T follicular helper cell (primary cell): Measurements from ENCODE around the gene LMX1B.

Source experiments
- DNase-seq: peaks from one replicate; pipeline ENCODE4 v3.0.0-alpha.2; 2020; ENCODE audit warnings: low read depth

LMX1B gene

GRCh38 chr9:126677188-126678084 is 63.7 kb downstream of the LMX1B start:
- no peak for DNase-seq

- DNase-seq, result no peak
Measured at GRCh38 chr9:126678989-126679388, 65.3 kb downstream of the LMX1B start.

DNA sequence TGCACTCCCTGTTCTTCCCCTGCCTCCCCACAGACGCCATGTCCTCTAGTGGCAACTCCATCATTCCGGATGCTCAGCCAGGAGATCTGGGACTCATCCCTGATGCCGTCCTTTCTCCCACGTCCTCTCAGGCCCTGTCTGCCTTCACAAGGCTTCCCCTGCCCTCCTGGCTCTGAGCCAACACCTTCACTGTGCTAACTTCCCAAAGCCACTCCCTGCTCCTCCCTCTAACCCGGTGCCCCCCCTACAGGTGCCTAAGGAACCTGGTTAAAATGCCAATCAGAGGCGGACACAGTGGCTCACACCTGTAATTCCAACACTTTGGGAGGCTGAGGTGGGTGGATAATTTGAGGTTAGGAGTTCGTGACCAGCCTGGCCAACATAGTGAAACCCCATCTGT is 67.6 kb downstream of the LMX1B start:
- DNase-seq, result no peak

DNA sequence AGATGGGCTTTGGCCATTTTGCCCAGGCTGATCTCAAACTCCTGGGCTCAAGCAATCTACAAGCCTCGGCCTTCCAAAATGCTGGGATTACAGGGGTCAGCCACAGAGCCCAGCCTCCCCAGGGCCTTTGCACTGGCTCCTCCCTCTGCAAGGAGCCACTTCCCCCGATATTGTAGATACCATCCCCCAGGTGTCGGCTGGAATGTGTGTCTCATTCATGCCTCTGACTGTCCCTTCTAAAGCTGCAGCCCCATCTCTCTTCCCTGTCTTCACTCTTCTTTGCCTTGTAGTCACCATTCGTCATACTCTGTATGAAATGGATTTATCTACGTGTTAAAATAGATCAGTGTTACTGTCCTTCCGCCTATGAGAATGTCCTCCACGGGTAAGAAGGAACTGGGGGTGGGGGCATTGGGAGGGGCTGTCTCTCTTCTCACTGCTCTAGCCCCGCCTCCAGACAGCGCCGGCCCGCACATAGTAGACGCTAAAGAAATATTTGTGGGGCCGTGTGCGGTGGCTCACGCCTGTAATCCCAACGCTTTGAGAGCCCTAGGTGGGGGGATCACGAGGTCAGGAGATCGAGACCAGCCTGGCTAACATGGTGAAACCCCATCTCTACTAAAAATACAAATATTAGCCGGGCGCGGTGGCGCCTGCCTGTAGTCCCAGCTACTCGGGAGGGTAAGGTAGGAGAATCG is 68.5 kb downstream of the LMX1B start:
- DNase-seq, result no peak

GRCh38 chr9:126682928-126683697 is 69.4 kb downstream of the LMX1B start:
- DNase-seq, result no peak

- DNase-seq, result no peak
Measured at GRCh38 chr9:126683698-126684044, 69.9 kb downstream of the LMX1B start.

DNA sequence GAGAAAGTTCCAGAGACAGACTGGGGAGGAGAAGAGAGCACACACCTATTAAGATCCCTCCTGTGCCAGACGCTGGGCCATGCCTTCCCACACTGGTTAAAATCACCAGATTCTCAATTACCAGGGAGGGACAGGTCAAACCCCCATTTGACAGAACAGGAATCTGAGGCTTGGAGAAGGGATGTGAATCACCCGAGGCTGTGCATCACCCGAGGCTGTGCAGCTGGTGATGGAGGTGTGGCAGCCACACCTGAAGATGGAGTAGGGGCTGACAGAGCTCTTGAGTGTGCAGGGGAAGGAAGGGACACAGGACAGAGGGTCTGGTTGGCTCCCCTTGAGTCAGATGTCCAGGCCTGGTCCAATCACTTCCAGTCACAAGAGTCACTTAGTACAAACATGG is 70.6 kb downstream of the LMX1B start:
- no peak for DNase-seq

- no peak for DNase-seq
Measured at GRCh38 chr9:126684965-126685465, 71.3 kb downstream of the LMX1B start.

DNA sequence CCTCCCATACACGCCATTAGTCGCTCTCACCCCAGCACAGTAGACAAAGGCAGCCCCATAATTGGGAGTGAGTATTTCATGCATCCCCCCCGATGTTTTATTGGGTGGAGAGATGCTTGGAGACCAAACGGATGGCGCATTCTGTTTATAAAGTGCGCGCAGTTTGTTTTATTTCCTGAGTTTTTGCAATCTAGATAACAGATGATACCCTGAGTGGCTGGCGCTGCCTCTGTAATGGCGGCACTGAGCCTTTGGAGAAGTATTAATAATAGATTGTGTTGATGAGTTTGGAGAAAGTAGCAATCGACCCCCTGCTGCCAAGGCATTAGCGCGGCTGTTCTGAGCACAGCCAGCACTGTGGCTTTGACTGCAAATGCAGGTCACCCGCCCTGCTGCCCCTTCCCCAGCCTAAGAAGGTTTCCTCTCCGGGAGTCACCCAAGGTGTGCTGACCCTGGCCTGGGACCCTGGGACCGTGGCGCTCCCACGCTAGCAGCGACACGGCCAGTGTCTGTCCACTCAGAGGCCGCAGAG is 74.3 kb downstream of the LMX1B start:
- DNase-seq, result no peak

DNA sequence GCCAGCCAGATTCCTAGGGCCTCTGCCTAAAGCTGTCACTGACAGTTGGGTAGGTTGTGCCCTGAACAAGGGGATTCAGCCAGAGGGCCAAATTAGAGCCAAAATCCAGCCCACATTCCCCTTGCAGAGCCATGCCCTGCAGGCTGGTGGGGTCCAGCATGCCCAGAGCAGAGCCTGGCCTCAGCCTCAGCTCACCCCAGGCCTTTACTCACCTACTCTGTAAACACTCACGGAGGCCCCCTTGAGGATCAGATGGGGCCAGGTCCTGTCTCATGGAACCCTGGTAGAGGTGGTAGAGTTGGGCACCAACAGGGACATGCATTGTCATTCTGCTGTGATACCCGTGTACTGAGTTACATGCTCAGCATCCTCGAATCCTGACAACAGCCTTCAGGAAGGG is 74.9 kb downstream of the LMX1B start:
- no peak for DNase-seq

GRCh38 chr9:126689027-126689825 is 75.5 kb downstream of the LMX1B start:
- DNase-seq, result no peak

- DNase-seq, result peak; percentile 29
Measured at GRCh38 chr9:126690431-126691051, 76.8 kb downstream of the LMX1B start.

GRCh38 chr9:126692041-126692758 is 78.5 kb downstream of the LMX1B start:
- DNase-seq, result no peak

- DNase-seq, result no peak
Measured at GRCh38 chr9:126692759-126693427, 79.2 kb downstream of the LMX1B start.

GRCh38 chr9:126693428-126693944 is 79.8 kb downstream of the LMX1B start:
- no peak for DNase-seq

GRCh38 chr9:126694206-126695081 is 80.7 kb downstream of the LMX1B start:
- no peak for DNase-seq

DNA sequence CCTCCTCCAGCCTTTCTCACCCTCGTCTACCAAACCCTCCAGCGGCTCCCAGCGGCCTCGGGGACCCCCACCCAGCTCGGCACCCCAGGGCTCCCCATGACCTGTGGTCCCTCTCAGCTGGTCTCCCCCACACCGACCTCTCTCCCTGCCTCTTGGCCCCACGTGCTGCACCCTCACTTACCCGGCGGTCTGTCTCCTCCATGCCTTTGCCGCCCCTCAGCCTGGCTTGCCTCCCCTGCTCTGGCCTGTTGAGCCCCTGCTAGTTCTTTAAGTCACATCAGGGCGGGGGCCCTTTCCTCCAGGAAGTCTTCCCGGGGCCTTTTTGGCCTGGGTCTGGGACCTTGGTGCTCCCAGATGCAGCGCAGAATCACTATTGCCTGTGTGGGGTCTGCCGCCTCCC is 81.5 kb downstream of the LMX1B start:
- DNase-seq, result no peak

DNA sequence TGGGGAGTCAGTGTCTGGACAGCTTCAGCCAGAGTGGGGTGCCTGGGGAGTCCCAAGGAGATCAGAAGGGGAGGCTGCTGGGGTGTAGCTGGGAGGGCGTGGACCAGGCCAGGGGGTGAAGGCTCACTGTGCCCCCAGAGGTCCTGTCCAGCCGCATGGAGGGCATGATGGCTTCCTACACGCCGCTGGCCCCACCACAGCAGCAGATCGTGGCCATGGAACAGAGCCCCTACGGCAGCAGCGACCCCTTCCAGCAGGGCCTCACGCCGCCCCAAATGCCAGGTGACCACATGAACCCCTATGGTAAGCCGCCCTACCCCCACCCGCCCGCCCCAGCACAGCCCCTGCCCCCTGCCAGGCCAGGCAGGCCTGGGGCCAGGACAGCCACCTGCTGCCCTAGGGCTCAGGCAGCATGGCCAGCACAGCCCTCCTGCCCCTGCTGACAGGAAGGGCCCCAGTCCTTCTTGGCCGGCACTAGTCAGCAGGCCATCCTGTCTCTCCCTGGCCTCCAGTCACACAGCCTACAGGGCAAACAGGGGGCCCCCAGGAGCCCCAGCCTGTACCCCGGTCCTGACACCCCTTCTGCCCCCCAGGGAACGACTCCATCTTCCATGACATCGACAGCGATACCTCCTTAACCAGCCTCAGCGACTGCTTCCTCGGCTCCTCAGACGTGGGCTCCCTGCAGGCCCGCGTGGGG is 82.1 kb downstream of the LMX1B start:
- no peak for DNase-seq
